GM11168 (cell line): ENCODE data around the gene SLC35F1.
"Not testable (repeated sequence)": the region's sequence is repeated elsewhere in the genome, so short reads cannot be mapped to it uniquely, and the experiment has no call there.

Experiments used
- in situ Hi-C: fragments of 300-500 bp; cut with MboI; formaldehyde crosslinking; loops from one replicate; pipeline ENCODE4 v1.12.0; 2022; ENCODE audit warnings: low sequenced_read_pairs; ENCODE audit not compliant: unreplicated experiment

Gene SLC35F1

GRCh38 chr6:117906958-117907600 is at the start of gene SLC35F1:
Gene SLC35F1, plus strand, starts transcription at chr6:117907264.
- in situ Hi-C loops, result no loop called here

- in situ Hi-C loops, result not testable (repeated sequence)
Observed at GRCh38 chr6:117858601-117859000, 48.5 kb upstream of the SLC35F1 start.

GRCh38 chr6:117861545-117861944 is 45.5 kb upstream of the SLC35F1 start:
- in situ Hi-C loops, result no loop called here

GRCh38 chr6:117866561-117866960 is 40.5 kb upstream of the SLC35F1 start:
- in situ Hi-C loops, result no loop called here

GRCh38 chr6:117870486-117871242 is 36.4 kb upstream of the SLC35F1 start:
- in situ Hi-C loops, result no loop called here

GRCh38 chr6:117880824-117881223 is 26.2 kb upstream of the SLC35F1 start:
- in situ Hi-C loops, result no loop called here

GRCh38 chr6:117890172-117890571 is 16.9 kb upstream of the SLC35F1 start:
- in situ Hi-C loops, result no loop called here

GRCh38 chr6:117906507-117906957 is 532 bp upstream of the SLC35F1 start:
- in situ Hi-C loops, result no loop called here

GRCh38 chr6:117907601-117908245 is 659 bp downstream of the SLC35F1 start:
- in situ Hi-C loops, result no loop called here

GRCh38 chr6:117908246-117909068 is 1.4 kb downstream of the SLC35F1 start:
- in situ Hi-C loops, result no loop called here

- in situ Hi-C loops, result no loop called here
Observed at GRCh38 chr6:117909638-117910037, 2.6 kb downstream of the SLC35F1 start.

GRCh38 chr6:117910549-117910948 is 3.5 kb downstream of the SLC35F1 start:
- in situ Hi-C loops, result no loop called here

- in situ Hi-C loops, result no loop called here
Observed at GRCh38 chr6:117911150-117911549, 4.1 kb downstream of the SLC35F1 start.

- in situ Hi-C loops, result no loop called here
Observed at GRCh38 chr6:117911660-117912059, 4.6 kb downstream of the SLC35F1 start.

GRCh38 chr6:117915846-117916245 is 8.8 kb downstream of the SLC35F1 start:
- in situ Hi-C loops, result no loop called here

GRCh38 chr6:117916483-117916882 is 9.4 kb downstream of the SLC35F1 start:
- in situ Hi-C loops, result no loop called here

- in situ Hi-C loops, result no loop called here
Observed at GRCh38 chr6:117917176-117917575, 10.1 kb downstream of the SLC35F1 start.

- in situ Hi-C loops, result no loop called here
Observed at GRCh38 chr6:117918454-117918853, 11.4 kb downstream of the SLC35F1 start.

GRCh38 chr6:117919275-117919674 is 12.2 kb downstream of the SLC35F1 start:
- in situ Hi-C loops, result no loop called here
